Neural cell (in vitro differentiated cells): ENCODE data around the gene RAB40A. TPM values are rescaled to one million over a fixed set of nuclear protein-coding genes. Genes with fewer than 3 reads are reported as not detected.

ENCODE experiments used
- H2AFZ ChIP-seq: fragments of 200-600, 300-800 bp; sonication (generic), shearing (Covaris generic); 2 replicates; pipeline ENCODE4 v1.6.0; 2014; ENCODE audit warnings: low read depth, mild to moderate bottlenecking, antibody characterized with exemption, low read length, moderate library complexity
- H3F3A ChIP-seq: fragments of 200-600 bp; shearing (Covaris generic); 2 replicates; pipeline ENCODE4 v1.6.1; 2016; ENCODE audit warnings: mild to moderate bottlenecking, moderate library complexity, mixed read lengths, antibody characterized with exemption, low read length; ENCODE audit not compliant: insufficient read depth, poor library complexity, severe bottlenecking
- H3K27ac ChIP-seq: fragments of 200-600, 300-800 bp; sonication (generic), shearing (Covaris generic); 2 replicates; pipeline ENCODE4 v1.5.1; 2014; ENCODE audit warnings: mild to moderate bottlenecking, low read length, moderate library complexity
- H3K27me3 ChIP-seq: fragments of 300-800, 200-600 bp; sonication (generic), shearing (Covaris generic); 2 replicates; pipeline ENCODE4 v1.6.0; 2014; ENCODE audit warnings: mild to moderate bottlenecking, low read depth, low read length, moderate library complexity; ENCODE audit not compliant: insufficient read depth
- H3K36me3 ChIP-seq: fragments of 300-800, 200-600 bp; sonication (generic), shearing (Covaris generic); 2 replicates; pipeline ENCODE4 v1.5.1; 2014; ENCODE audit warnings: mild to moderate bottlenecking, antibody characterized with exemption, low read length, moderate library complexity; ENCODE audit not compliant: insufficient read depth
- H3K4me2 ChIP-seq: fragments of 300-800, 200-600 bp; sonication (generic), shearing (Covaris generic); 2 replicates; pipeline ENCODE4 v1.6.0; 2014; ENCODE audit warnings: mild to moderate bottlenecking, low read length
- H3K4me3 ChIP-seq: fragments of 300-800, 200-600 bp; sonication (generic), shearing (Covaris generic); 2 replicates; pipeline ENCODE4 v1.5.1; 2014; ENCODE audit warnings: mild to moderate bottlenecking, low read length, moderate library complexity
- H3K79me2 ChIP-seq: fragments of 200-600 bp; shearing (Covaris generic); replicated peaks from 2 replicates; pipeline ENCODE4 v1.6.0; 2014; ENCODE audit warnings: mild to moderate bottlenecking, low read length, moderate library complexity; ENCODE audit not compliant: insufficient read depth
- H3K9ac ChIP-seq: fragments of 300-800, 200-600 bp; sonication (generic), shearing (Covaris generic); 2 replicates; pipeline ENCODE4 v1.6.1; 2016; ENCODE audit warnings: mild to moderate bottlenecking, low read length, mixed read lengths
- H3K9me2 ChIP-seq: fragments of 200-600 bp; shearing (Covaris generic); 2 replicates; pipeline ENCODE4 v1.6.1; 2016; ENCODE audit warnings: mild to moderate bottlenecking, low read length, mixed read lengths; ENCODE audit not compliant: insufficient read depth
- H3K9me3 ChIP-seq: fragments of 200-600, 300-800 bp; sonication (generic), shearing (Covaris generic); 2 replicates; pipeline ENCODE4 v1.6.1; 2016; ENCODE audit warnings: mild to moderate bottlenecking, mixed run types, low read length, moderate library complexity, mixed read lengths
- H4K20me1 ChIP-seq: fragments of 200-600 bp; shearing (Covaris generic); 2 replicates; pipeline ENCODE4 v1.6.1; 2016; ENCODE audit warnings: mild to moderate bottlenecking, mixed run types; ENCODE audit not compliant: insufficient read depth
- EP300 ChIP-seq: fragments of 450-650 bp; conservative IDR thresholded peaks from 2 replicates; pipeline ENCODE4 v1.6.1; 2014; ENCODE audit warnings: antibody characterized with exemption, mild to moderate bottlenecking, moderate library complexity; ENCODE audit not compliant: poor library complexity, severe bottlenecking
- EZH2 ChIP-seq: fragments of 200-600, 300-800 bp; shearing (Covaris generic), sonication (generic); IDR thresholded peaks from 2 replicates; pipeline ENCODE4 v1.6.1; 2014; ENCODE audit warnings: antibody characterized with exemption, low read length, borderline replicate concordance, mild to moderate bottlenecking; ENCODE audit not compliant: insufficient read depth, poor library complexity, severe bottlenecking
- MXI1 ChIP-seq: fragments of 450-650 bp; conservative IDR thresholded peaks from 2 replicates; pipeline ENCODE4 v1.6.1; 2014; ENCODE audit warnings: antibody characterized with exemption, mild to moderate bottlenecking; ENCODE audit not compliant: poor library complexity, severe bottlenecking
- POLR2AphosphoS5 ChIP-seq: IDR thresholded peaks from 2 replicates; pipeline ENCODE4 v1.6.1; 2012
- RAD21 ChIP-seq: fragments of 450-650 bp; conservative IDR thresholded peaks from 2 replicates; pipeline ENCODE4 v1.6.1; 2014; ENCODE audit warnings: antibody characterized with exemption, mild to moderate bottlenecking, moderate library complexity
- SMC3 ChIP-seq: fragments of 450-650 bp; conservative IDR thresholded peaks from 2 replicates; pipeline ENCODE4 v1.6.1; 2014; ENCODE audit warnings: antibody characterized with exemption, mild to moderate bottlenecking, moderate library complexity; ENCODE audit not compliant: poor library complexity
- TAF1 ChIP-seq: IDR thresholded peaks from 2 replicates; pipeline ENCODE4 v1.6.1; 2012; ENCODE audit warnings: low read depth
- polyA plus RNA-seq: library from polyadenylated mRNA; depleted of rRNA; stranded (reverse); fragments of >200 nt; gene quantifications from 2 replicates; pipeline ENCODE4 v1.2.3, GENCODE V29; 2014
- TF ChIP-seq, protein P1 (sequence below): fragments of 450-650 bp; IDR thresholded peaks from 2 replicates; pipeline ENCODE4 v1.5.1; 2014; ENCODE audit warnings: antibody characterized with exemption, mild to moderate bottlenecking, moderate library complexity; ENCODE audit not compliant: poor library complexity, severe bottlenecking
- TF ChIP-seq, protein P2 (sequence below): IDR thresholded peaks from 2 replicates; pipeline ENCODE4 v1.6.1; 2012; ENCODE audit warnings: borderline replicate concordance

Gene RAB40A
- polyA plus RNA-seq, 1 donor from 2014 or later = 1.9 TPM

DNA sequence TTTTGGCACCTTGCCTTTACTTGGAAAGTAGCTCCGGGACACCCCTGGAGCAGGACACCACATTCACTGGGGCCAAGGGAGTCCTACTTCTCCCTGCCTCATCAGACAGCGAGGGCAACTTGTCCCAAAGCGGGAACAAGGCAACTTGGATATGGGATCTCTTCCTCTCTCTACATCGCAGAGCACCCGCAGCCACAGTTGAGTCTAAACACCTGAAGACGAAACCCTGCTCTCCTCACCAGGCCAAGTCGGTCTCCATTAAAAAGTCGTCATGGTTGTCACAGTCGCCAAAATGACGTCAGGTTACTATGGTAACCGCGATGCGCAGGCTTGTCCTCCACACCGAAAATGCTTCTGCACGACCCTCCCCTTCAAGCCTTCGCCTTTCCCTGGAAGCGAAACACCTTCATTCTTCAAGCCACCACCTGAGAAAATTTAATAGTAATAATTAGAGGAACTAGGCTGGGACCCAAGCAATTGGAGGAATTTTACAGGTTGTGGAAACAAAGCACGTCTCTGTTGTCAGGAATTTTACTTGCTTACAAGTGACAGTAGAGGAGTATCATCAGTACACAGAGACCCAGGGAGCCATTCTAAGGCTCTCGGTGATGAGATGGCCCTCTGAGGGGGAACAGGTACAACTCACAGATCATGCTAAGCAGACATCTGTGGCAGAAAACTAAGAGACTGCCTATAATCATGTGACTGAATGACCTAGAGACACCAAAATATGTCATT lies 35.6 kb upstream of the RAB40A start:
- Histone ChIP-seq H2AFZ (peak overlapping the region; percentile 51), H3K36me3 (no peaks in the 10 kb centered on the region), H3K9me3 (no peaks in the 10 kb centered on the region), H3K4me2 (peak overlapping the region; percentile 51), H3K27ac (peak overlapping the region; percentile 88), H3K27me3 (no peaks in the 10 kb centered on the region), H4K20me1 (no peaks in the 10 kb centered on the region), H3K9me2 (no peaks in the 10 kb centered on the region), H3K9ac (peak overlapping the region; percentile 76), H3F3A (no peaks in the 10 kb centered on the region), H3K79me2 (no peaks in the 10 kb centered on the region), H3K4me3 (peak overlapping the region; percentile 69)
- TF ChIP-seq, protein P1, sequence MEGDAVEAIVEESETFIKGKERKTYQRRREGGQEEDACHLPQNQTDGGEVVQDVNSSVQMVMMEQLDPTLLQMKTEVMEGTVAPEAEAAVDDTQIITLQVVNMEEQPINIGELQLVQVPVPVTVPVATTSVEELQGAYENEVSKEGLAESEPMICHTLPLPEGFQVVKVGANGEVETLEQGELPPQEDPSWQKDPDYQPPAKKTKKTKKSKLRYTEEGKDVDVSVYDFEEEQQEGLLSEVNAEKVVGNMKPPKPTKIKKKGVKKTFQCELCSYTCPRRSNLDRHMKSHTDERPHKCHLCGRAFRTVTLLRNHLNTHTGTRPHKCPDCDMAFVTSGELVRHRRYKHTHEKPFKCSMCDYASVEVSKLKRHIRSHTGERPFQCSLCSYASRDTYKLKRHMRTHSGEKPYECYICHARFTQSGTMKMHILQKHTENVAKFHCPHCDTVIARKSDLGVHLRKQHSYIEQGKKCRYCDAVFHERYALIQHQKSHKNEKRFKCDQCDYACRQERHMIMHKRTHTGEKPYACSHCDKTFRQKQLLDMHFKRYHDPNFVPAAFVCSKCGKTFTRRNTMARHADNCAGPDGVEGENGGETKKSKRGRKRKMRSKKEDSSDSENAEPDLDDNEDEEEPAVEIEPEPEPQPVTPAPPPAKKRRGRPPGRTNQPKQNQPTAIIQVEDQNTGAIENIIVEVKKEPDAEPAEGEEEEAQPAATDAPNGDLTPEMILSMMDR = no peak
- TF ChIP-seq EZH2 = no peak
- TF ChIP-seq SMC3 = peak; percentile 28
- TF ChIP-seq, protein P2, sequence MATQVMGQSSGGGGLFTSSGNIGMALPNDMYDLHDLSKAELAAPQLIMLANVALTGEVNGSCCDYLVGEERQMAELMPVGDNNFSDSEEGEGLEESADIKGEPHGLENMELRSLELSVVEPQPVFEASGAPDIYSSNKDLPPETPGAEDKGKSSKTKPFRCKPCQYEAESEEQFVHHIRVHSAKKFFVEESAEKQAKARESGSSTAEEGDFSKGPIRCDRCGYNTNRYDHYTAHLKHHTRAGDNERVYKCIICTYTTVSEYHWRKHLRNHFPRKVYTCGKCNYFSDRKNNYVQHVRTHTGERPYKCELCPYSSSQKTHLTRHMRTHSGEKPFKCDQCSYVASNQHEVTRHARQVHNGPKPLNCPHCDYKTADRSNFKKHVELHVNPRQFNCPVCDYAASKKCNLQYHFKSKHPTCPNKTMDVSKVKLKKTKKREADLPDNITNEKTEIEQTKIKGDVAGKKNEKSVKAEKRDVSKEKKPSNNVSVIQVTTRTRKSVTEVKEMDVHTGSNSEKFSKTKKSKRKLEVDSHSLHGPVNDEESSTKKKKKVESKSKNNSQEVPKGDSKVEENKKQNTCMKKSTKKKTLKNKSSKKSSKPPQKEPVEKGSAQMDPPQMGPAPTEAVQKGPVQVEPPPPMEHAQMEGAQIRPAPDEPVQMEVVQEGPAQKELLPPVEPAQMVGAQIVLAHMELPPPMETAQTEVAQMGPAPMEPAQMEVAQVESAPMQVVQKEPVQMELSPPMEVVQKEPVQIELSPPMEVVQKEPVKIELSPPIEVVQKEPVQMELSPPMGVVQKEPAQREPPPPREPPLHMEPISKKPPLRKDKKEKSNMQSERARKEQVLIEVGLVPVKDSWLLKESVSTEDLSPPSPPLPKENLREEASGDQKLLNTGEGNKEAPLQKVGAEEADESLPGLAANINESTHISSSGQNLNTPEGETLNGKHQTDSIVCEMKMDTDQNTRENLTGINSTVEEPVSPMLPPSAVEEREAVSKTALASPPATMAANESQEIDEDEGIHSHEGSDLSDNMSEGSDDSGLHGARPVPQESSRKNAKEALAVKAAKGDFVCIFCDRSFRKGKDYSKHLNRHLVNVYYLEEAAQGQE = peak; percentile 41
- TF ChIP-seq EP300 = peak; percentile 52
- TF ChIP-seq MXI1 = peak; percentile 71
- TF ChIP-seq POLR2AphosphoS5 = peak; percentile 80
- no peak for TF ChIP-seq TAF1
- no peak for TF ChIP-seq RAD21

DNA sequence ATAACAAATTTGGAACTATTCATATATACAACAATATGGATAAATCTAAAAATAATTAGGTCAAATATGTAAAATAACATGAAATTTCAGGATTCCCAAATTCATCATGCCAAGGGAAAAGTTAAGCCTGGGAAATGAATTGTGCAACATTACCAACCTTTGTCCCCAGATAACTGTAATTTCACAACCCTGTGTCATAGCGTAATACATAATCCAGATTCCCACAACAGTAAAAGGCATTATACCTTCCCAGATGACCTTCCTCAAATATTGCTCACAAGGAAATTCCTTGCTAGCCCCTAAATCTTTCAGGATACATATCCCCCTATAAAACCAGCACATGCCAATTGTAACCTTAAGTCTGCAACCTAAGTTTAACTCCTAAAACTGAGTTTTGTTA lies 32.9 kb upstream of the RAB40A start:
- Histone ChIP-seq H3K9ac (no peak overlapping the region), H3K27ac (no peak overlapping the region), H3K4me3 (no peak overlapping the region), H3K79me2 (no peaks in the 10 kb centered on the region), H2AFZ (no peak overlapping the region), H3K9me3 (no peaks in the 10 kb centered on the region), H3K9me2 (no peaks in the 10 kb centered on the region), H4K20me1 (no peaks in the 10 kb centered on the region), H3K36me3 (no peaks in the 10 kb centered on the region), H3F3A (no peaks in the 10 kb centered on the region), H3K27me3 (no peaks in the 10 kb centered on the region), H3K4me2 (no peak overlapping the region)
- no peak for TF ChIP-seq SMC3
- no peak for TF ChIP-seq RAD21
- TF ChIP-seq, protein P2 = no peak
- TF ChIP-seq, protein P1 = no peak
- no peak for TF ChIP-seq EZH2
- no peak for TF ChIP-seq MXI1
- TF ChIP-seq EP300 = no peak
- no peak for TF ChIP-seq TAF1
